AG10803 (cell line): Measurements from ENCODE around the gene AGAP3.
A peak's percentile ranks its signal among the peaks of the same experiment; 100 is the strongest.

Source experiments
- DNase-seq: peaks from one replicate; pipeline ENCODE4 v3.0.0; 2010; ENCODE audit warnings: low read depth
- H3K4me3 ChIP-seq: 2 replicates; pipeline ENCODE4 v1.5.1; 2011; ENCODE audit warnings: mild to moderate bottlenecking, low read length, control low read depth
- TF ChIP-seq, protein P1 (sequence below): conservative IDR thresholded peaks from 2 replicates; pipeline ENCODE4 v1.5.1; 2011; ENCODE audit warnings: mild to moderate bottlenecking, low read length, control low read depth, inconsistent platforms

Gene AGAP3

DNA sequence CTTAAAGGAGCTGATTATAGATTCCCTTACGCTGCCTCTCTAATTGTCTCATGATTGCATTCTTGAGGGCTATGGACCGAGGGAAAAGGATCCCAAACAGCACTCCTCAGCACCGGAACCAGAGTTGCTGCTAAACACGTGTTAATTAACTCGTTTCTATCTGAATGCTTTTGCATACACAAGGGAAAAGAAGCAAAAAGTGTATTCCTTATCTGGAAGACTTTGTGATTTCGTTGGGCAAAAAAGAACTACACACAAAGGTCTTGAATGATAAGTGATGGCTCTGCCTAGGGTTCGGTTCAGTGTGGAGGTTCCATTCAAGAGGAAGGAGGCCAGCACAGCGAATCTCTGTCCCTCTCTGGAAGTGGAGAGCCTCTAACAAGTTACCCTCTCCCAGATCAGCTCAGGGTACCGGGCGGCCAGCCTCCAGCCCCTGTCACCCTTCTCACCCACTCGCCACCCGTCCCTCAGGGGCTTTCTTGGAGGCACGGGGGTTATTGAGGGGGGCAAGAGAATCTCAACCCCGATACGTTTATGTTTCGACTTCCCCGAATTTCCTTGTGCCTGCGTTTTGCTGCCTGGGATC lies 27.4 kb upstream of the AGAP3 start:
- peak overlapping the region; percentile 88 for H3K4me3 ChIP-seq
- DNase-seq: peak; percentile 45
- TF ChIP-seq, protein P1, sequence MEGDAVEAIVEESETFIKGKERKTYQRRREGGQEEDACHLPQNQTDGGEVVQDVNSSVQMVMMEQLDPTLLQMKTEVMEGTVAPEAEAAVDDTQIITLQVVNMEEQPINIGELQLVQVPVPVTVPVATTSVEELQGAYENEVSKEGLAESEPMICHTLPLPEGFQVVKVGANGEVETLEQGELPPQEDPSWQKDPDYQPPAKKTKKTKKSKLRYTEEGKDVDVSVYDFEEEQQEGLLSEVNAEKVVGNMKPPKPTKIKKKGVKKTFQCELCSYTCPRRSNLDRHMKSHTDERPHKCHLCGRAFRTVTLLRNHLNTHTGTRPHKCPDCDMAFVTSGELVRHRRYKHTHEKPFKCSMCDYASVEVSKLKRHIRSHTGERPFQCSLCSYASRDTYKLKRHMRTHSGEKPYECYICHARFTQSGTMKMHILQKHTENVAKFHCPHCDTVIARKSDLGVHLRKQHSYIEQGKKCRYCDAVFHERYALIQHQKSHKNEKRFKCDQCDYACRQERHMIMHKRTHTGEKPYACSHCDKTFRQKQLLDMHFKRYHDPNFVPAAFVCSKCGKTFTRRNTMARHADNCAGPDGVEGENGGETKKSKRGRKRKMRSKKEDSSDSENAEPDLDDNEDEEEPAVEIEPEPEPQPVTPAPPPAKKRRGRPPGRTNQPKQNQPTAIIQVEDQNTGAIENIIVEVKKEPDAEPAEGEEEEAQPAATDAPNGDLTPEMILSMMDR: no peak

DNA sequence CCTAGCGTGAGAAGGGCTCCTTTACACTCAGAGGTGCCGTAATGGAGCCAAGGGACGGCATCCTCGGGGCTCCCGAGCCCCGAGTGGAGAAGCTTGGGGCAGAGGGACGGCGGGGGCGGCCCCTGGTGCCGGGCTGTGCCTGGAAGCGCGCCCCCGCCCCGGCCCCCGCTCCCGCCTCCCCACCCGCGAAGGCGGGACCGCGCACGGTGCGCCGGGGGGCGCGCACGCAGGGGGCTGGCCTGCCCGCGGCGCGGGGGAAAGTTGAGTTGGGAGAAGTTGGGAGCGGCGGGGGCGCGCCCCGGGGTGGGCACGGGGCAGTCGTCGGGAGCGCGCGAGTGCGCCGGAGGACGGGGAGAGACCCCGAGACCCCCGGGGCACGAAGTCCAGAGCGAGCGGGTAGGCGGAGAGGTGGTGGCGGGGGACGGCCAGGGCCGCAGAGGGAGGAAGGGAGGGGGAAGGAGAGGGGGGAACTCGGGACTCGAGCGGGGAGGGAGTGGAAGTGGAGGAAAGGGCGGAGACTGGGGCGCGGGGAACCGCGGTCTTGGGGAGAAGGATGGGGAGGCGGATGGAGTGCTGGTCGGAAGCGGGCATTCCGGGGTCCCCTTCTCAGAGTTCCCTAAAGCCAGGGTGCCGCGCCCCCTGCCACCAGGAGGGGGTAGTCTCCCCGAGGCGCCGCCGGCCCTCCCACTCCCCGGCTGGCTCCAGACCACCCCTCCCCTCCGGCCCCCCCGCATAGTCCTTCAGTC lies 26.7 kb upstream of the AGAP3 start, which contains the start of gene SLC4A2:
SLC4A2 (plus strand) TSS at position 223 of the 746 bp plus-strand sequence. CDS start 2,399 bp downstream, outside the sequence.
- peak within 1 kb of the TSS; percentile 88 for H3K4me3 ChIP-seq
- DNase-seq: peak; percentile 63
- TF ChIP-seq, protein P1: peak; percentile 38

GRCh38 chr7:151060113-151060415 lies 26.2 kb upstream of the AGAP3 start:
- H3K4me3 ChIP-seq: peak overlapping the region; percentile 88
- TF ChIP-seq, protein P1: no peak
- no peak for DNase-seq

- H3K4me3 ChIP-seq: peak overlapping the region; percentile 88
- TF ChIP-seq, protein P1: 0 out of 2 replicates have a peak, but pooled peaks have one; percentile 7
- DNase-seq: no peak
Measured at GRCh38 chr7:151060416-151061212, 25.7 kb upstream of the AGAP3 start.

- TF ChIP-seq, protein P1: no peak
- H3K4me3 ChIP-seq: peak overlapping the region; percentile 88
- DNase-seq: no peak
Measured at GRCh38 chr7:151061213-151062110, 24.8 kb upstream of the AGAP3 start.

DNA sequence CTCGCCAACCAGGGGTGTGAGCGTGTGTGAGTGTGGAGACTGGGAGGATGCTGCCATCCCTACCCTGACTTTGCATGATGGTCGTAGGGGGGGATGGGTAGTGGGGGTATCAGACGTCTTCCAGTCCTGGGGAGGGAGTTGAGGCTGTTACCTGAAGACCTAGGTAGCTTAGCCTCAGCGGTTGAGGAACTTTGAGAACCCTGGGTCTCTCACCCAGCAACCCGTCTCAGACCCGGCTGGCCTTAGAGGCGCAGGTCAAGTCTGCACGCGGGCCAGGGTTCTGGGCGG lies 24.2 kb upstream of the AGAP3 start:
- TF ChIP-seq, protein P1: no peak
- H3K4me3 ChIP-seq: peak overlapping the region; percentile 9; the same call in 1 of the 2 replicates
- DNase-seq: no peak
